Caco-2 (cell line): Measurements from ENCODE around the gene UBE2L3. TPM values are rescaled to one million over a fixed set of nuclear protein-coding genes. Genes with fewer than 3 reads are reported as not detected.
A peak's percentile ranks its signal among the peaks of the same experiment; 100 is the strongest.

Experiments used
- BruUV-seq: library from RNA; stranded (reverse); fragments of 400-500 nt; replicated peaks from 2 replicates; lab custom pipeline; 2021; lab: Mats Ljungman, UMichigan
- CTCF ChIA-PET: fragments of 300-600 bp; sonication (Branson Sonifier 250); formaldehyde crosslinking; loops from one replicate; lab custom pipeline; 2022; ENCODE audit warnings: antibody characterized with exemption; lab: Charles Lee
- POLR2A ChIA-PET: fragments of 300-600 bp; sonication (Branson Sonifier 250); formaldehyde crosslinking; loops from one replicate; lab custom pipeline; 2022; ENCODE audit warnings: antibody characterized with exemption; lab: Charles Lee
- DNase-seq, 2 experiments: peaks; one replicate each; pipeline versions ENCODE4 v3.0.0 to v3.0.0-alpha.2; 2020 to 2022
- H3K27me3 ChIP-seq: replicated peaks from 2 replicates; pipeline ENCODE4 v1.6.0; 2011; ENCODE audit warnings: low read length; ENCODE audit not compliant: control insufficient read depth, insufficient read depth
- H3K36me3 ChIP-seq: 2 replicates; pipeline ENCODE4 v1.5.1; 2011; ENCODE audit warnings: low read length; ENCODE audit not compliant: control insufficient read depth, insufficient read depth
- H3K4me1 ChIP-seq: fragments of 250-450 bp; sonication (Bioruptor Pico); 2 replicates; pipeline ENCODE4 v1.5.1; 2020; ENCODE audit warnings: mild to moderate bottlenecking
- H3K4me3 ChIP-seq: 2 replicates; pipeline ENCODE4 v1.5.1; 2011; ENCODE audit warnings: low read depth, mild to moderate bottlenecking, control low read depth, low read length
- H3K9me3 ChIP-seq: fragments of 250-450 bp; sonication (Bioruptor Pico); 2 replicates; pipeline ENCODE4 v1.5.1; 2020; ENCODE audit warnings: mild to moderate bottlenecking, moderate library complexity
- H3K27ac Mint-ChIP-seq: one replicate; pipeline ENCODE4 v1.8.0; 2022; ENCODE audit warnings: mixed read lengths; ENCODE audit not compliant: unreplicated experiment
- H3K27me3 Mint-ChIP-seq: one replicate; pipeline ENCODE4 v1.8.0; 2022; ENCODE audit warnings: mixed read lengths; ENCODE audit not compliant: insufficient read depth, unreplicated experiment
- H3K36me3 Mint-ChIP-seq: one replicate; pipeline ENCODE4 v1.8.0; 2022; ENCODE audit warnings: mild to moderate bottlenecking, mixed read lengths; ENCODE audit not compliant: insufficient read depth, unreplicated experiment
- H3K4me1 Mint-ChIP-seq: one replicate; pipeline ENCODE4 v1.8.0; 2022; ENCODE audit warnings: low read depth, mixed read lengths; ENCODE audit not compliant: unreplicated experiment
- H3K4me3 Mint-ChIP-seq: one replicate; pipeline ENCODE4 v1.8.0; 2022; ENCODE audit warnings: mild to moderate bottlenecking, moderate library complexity, mixed read lengths; ENCODE audit not compliant: unreplicated experiment
- H3K9me3 Mint-ChIP-seq: one replicate; pipeline ENCODE4 v1.8.0; 2022; ENCODE audit warnings: mixed read lengths; ENCODE audit not compliant: unreplicated experiment
- CTCF ChIP-seq, 2 experiments: fragments of 200-600 bp in 1 of 2; IDR thresholded peaks; 1 replicate in 1 of 2; 2 replicates in 1 of 2; pipeline versions ENCODE4 v1.5.1 to v1.8.0; 2011 to 2022; ENCODE audit warnings: antibody characterized with exemption in 1 of 2, control low read depth in 1 of 2, inconsistent platforms in 1 of 2, low read depth in 1 of 2, low read length in 1 of 2, mild to moderate bottlenecking in 1 of 2, moderate library complexity in 1 of 2; ENCODE audit not compliant: insufficient read depth in 1 of 2, severe bottlenecking in 1 of 2, unreplicated experiment in 1 of 2
- intact Hi-C: fragments of 100-400 bp; cut with micrococcal nuclease; formaldehyde crosslinking; loops from one replicate; pipeline ENCODE4 v1.10.0; 2022; ENCODE audit not compliant: unreplicated experiment
- total RNA-seq: library from RNA; stranded (reverse); gene quantifications from 2 replicates; pipeline ENCODE4 v1.2.3, GENCODE V29; 2022

UBE2L3 gene
- total RNA-seq, 1 experiment from 2014 or later, result 63.4 TPM

GRCh38 chr22:21598302-21598701 lies 30.8 kb downstream of the UBE2L3 start:
- H3K9me3 Mint-ChIP-seq, result no peaks in the 10 kb centered on the region
- H3K36me3 ChIP-seq, result peaks cover 1% of the 10 kb centered on the region; the same call in 1 of the 2 replicates

GRCh38 chr22:21599053-21599893 lies 31.8 kb downstream of the UBE2L3 start:
- CTCF ChIA-PET, result no interaction called here
- H3K4me1 Mint-ChIP-seq, result peaks cover 7% of the 10 kb centered on the region
- Histone ChIP-seq H3K4me1 (no peaks in the 10 kb centered on the region), H3K9me3 (no peaks in the 10 kb centered on the region), H3K36me3 (peaks cover 1% of the 10 kb centered on the region; the same call in 1 of the 2 replicates), H3K27me3 (no peaks in the 10 kb centered on the region), H3K4me3 (no peak overlapping the region)
- H3K9me3 Mint-ChIP-seq, result no peaks in the 10 kb centered on the region
- peaks cover 63% of the 10 kb centered on the region for H3K36me3 Mint-ChIP-seq
- no peaks in the 10 kb centered on the region for H3K27me3 Mint-ChIP-seq
- no peak for TF ChIP-seq CTCF (IDR thresholded peaks at IDR 0.05; ENCODE audit: insufficient read depth in 1 of 2, low read depth in 1 of 2, low read length in 1 of 2, severe bottlenecking in 1 of 2, unreplicated experiment in 1 of 2)
- intact Hi-C loops, result no loop called here
- no TSS peak for BruUV-seq
- peak overlapping the region; percentile 81 for H3K27ac Mint-ChIP-seq
- DNase-seq, result no peak
- no peak overlapping the region for H3K4me3 Mint-ChIP-seq
- POLR2A ChIA-PET, result no interaction called here

More at GRCh38 chr22:21598302-21598701, 30.8 kb downstream of the UBE2L3 start:
- ChIA-PET CTCF (no interaction called here), POLR2A (no interaction called here)
- H3K27me3 Mint-ChIP-seq, result no peaks in the 10 kb centered on the region
- BruUV-seq, result no TSS peak
- H3K4me1 ChIP-seq, result no peaks in the 10 kb centered on the region
- no peak overlapping the region for H3K4me3 Mint-ChIP-seq
- no peak for DNase-seq
- H3K27ac Mint-ChIP-seq, result no peak overlapping the region
- H3K4me1 Mint-ChIP-seq, result peaks cover 7% of the 10 kb centered on the region
- no peaks in the 10 kb centered on the region for H3K9me3 ChIP-seq
- intact Hi-C loops, result no loop called here
- H3K27me3 ChIP-seq, result no peaks in the 10 kb centered on the region
- TF ChIP-seq CTCF (IDR thresholded peaks at IDR 0.05; ENCODE audit: insufficient read depth in 1 of 2, low read depth in 1 of 2, low read length in 1 of 2, severe bottlenecking in 1 of 2, unreplicated experiment in 1 of 2), result no peak
- H3K4me3 ChIP-seq, result no peak overlapping the region
- peaks cover 73% of the 10 kb centered on the region for H3K36me3 Mint-ChIP-seq

- Mint-ChIP-seq H3K27ac (no peak overlapping the region), H3K4me3 (no peak overlapping the region), H3K36me3 (peaks cover 48% of the 10 kb centered on the region), H3K27me3 (no peaks in the 10 kb centered on the region), H3K4me1 (peaks cover 7% of the 10 kb centered on the region), H3K9me3 (no peaks in the 10 kb centered on the region)
- no peak for DNase-seq
- H3K4me1 ChIP-seq, result no peaks in the 10 kb centered on the region
- TF ChIP-seq CTCF (IDR thresholded peaks at IDR 0.05; ENCODE audit: insufficient read depth in 1 of 2, low read depth in 1 of 2, low read length in 1 of 2, severe bottlenecking in 1 of 2, unreplicated experiment in 1 of 2), result no peak
- no peaks in the 10 kb centered on the region for H3K27me3 ChIP-seq
- intact Hi-C loops, result no loop called here
- ChIA-PET POLR2A (no interaction called here), CTCF (interaction anchor here (0.7 kb wide), 2 partner anchors 9 to 28 kb away, joined by 5 to 8 read pairs; no protein-coding TSS in a partner anchor)
- peaks cover 1% of the 10 kb centered on the region for H3K36me3 ChIP-seq
- no peak overlapping the region for H3K4me3 ChIP-seq
- BruUV-seq, result no TSS peak
- no peaks in the 10 kb centered on the region for H3K9me3 ChIP-seq
Observed at GRCh38 chr22:21602579-21602978, 35.1 kb downstream of the UBE2L3 start.
